K562 (cell line): ENCODE measurements around the gene TMCC2. TPM values are rescaled to one million over a fixed set of nuclear protein-coding genes. Genes with fewer than 3 reads are reported as not detected.

ENCODE experiments used
- BCOR ChIP-seq: fragments of 450-650 bp; IDR thresholded peaks from 2 replicates; pipeline ENCODE4 v1.6.1; 2016
- CHD4 ChIP-seq: fragments of 200-600 bp; sonication (generic); IDR thresholded peaks from 3 replicates; pipeline ENCODE4 v1.6.1; 2012; ENCODE audit warnings: low read depth, mild to moderate bottlenecking, mixed read lengths, low read length, inconsistent platforms; ENCODE audit not compliant: insufficient read depth, insufficient replicate concordance, poor library complexity, severe bottlenecking
- CREM ChIP-seq: IDR thresholded peaks from 2 replicates; pipeline ENCODE4 v1.6.1; 2014; ENCODE audit warnings: antibody characterized with exemption, low read depth
- E2F4 ChIP-seq: sonication (generic); formaldehyde crosslinking; IDR thresholded peaks from 2 replicates; pipeline ENCODE4 v1.8.0; 2022; ENCODE audit warnings: mild to moderate bottlenecking, low read depth, missing genetic modification reagents
- ETV5 ChIP-seq: sonication (generic); formaldehyde crosslinking; IDR thresholded peaks from 2 replicates; pipeline ENCODE4 v1.4.0; 2020; ENCODE audit warnings: low read depth, mild to moderate bottlenecking, missing genetic modification reagents
- FOXA3 ChIP-seq, 2 experiments: fragments of 450-650 bp in 1 of 2; sonication (generic) in 1 of 2; formaldehyde crosslinking; IDR thresholded peaks in 1 of 2; conservative IDR thresholded peaks in 1 of 2; 2 replicates each; pipeline versions ENCODE4 v1.4.0 to v1.8.0; 2020 to 2022; ENCODE audit warnings: mild to moderate bottlenecking in 2 of 2, missing genetic modification reagents in 1 of 2
- MYC ChIP-seq, 2 experiments: fragments of 250-450 bp in 1 of 2; sonication (Bioruptor Pico) in 1 of 2; IDR thresholded peaks; 2 replicates each; pipeline versions ENCODE4 v1.5.1 to v1.6.1; 2012 to 2021; ENCODE audit warnings: low read depth in 2 of 2, borderline replicate concordance in 1 of 2, improper control_type of control experiment in 1 of 2, low read length in 1 of 2, mild to moderate bottlenecking in 1 of 2, moderate library complexity in 1 of 2
- NFIX ChIP-seq: fragments of 250-450 bp; sonication (Bioruptor Pico); IDR thresholded peaks from 2 replicates; pipeline ENCODE4 v1.4.0; 2020; ENCODE audit warnings: low read depth, mild to moderate bottlenecking, moderate library complexity
- NR2C2 ChIP-seq, 2 experiments: fragments of 200-800 bp in 1 of 2; sonication (Bioruptor generic) in 1 of 2; sonication (generic) in 1 of 2; formaldehyde crosslinking in 1 of 2; IDR thresholded peaks; 2 replicates each; pipeline versions ENCODE4 v1.6.1 to v1.8.0; 2016 to 2022; ENCODE audit warnings: mild to moderate bottlenecking in 1 of 2, missing compliant biosample characterization in 1 of 2, missing genetic modification characterization in 1 of 2, missing genetic modification reagents in 1 of 2
- SMAD2 ChIP-seq: fragments of 150-350 bp; IDR thresholded peaks from 2 replicates; pipeline ENCODE4 v1.6.1; 2014; ENCODE audit warnings: low read depth, mild to moderate bottlenecking, low read length
- SRSF9 ChIP-seq: fragments of 200-400 bp; formaldehyde crosslinking; IDR thresholded peaks from 2 replicates; pipeline ENCODE4 v1.6.1; 2017; ENCODE audit warnings: low read depth, low read length, borderline replicate concordance
- TSC22D4 ChIP-seq: fragments of 450-650 bp; IDR thresholded peaks from 2 replicates; pipeline ENCODE4 v1.6.1; 2016; ENCODE audit warnings: missing genetic modification characterization, missing biosample characterization, control low read depth
- UBTF ChIP-seq, 2 experiments: IDR thresholded peaks; 2 replicates each; pipeline ENCODE4 v1.6.1; 2012; ENCODE audit warnings: improper control_type of control experiment in 2 of 2, low read depth in 2 of 2, low read length in 2 of 2, borderline replicate concordance in 1 of 2
- ZNF146 ChIP-seq: IDR thresholded peaks from one replicate; pipeline ENCODE4 v1.6.1; 2018; ENCODE audit warnings: missing compliant biosample characterization; ENCODE audit not compliant: unreplicated experiment
- ZNF431 ChIP-seq: sonication (generic); formaldehyde crosslinking; IDR thresholded peaks from 2 replicates; pipeline ENCODE4 v1.8.0; 2022; ENCODE audit warnings: mild to moderate bottlenecking, missing genetic modification reagents
- polyA plus RNA-seq, 8 experiments: library from polyadenylated mRNA; depleted of rRNA in 4 of 8; stranded (reverse) in 5 of 8; unstranded in 3 of 8; fragments of >200 nt; fragmentation: Nextera tagmentation in 2 of 8; fragmentation: Illumina TruSeq in 1 of 8; extraction: Ambion mirVana in 2 of 8; extraction: Trizol in 1 of 8; gene quantifications; 2 replicates each; pipeline versions ENCODE4 v1.2.1 to v1.2.3, GENCODE V29; 2011 to 2014; ENCODE audit warnings: inconsistent platforms in 1 of 8, missing spikeins in 1 of 8
- total RNA-seq, 7 experiments: library from RNA; depleted of rRNA in 6 of 7; stranded (reverse); fragments of >200 nt in 6 of 7; fragmentation: Illumina TruSeq in 2 of 7; extraction: Trizol in 2 of 7; gene quantifications; 2 replicates each; pipeline versions ENCODE4 v1.2.1 to v1.2.3, GENCODE V29; 2011 to 2021; ENCODE audit warnings: low replicate concordance in 1 of 7
- TF ChIP-seq, protein P1 (sequence below): fragments of 250-450 bp; sonication (Bioruptor Pico); IDR thresholded peaks from 2 replicates; pipeline ENCODE4 v1.4.0; 2020

TMCC2 gene
- total and polyA plus RNA-seq, 9 of the 15 experiments (the other 6 are each of a cell fraction or from before 2014, with no cell fraction given) = 0.06 to 1.8 (median 0.98) TPM

DNA sequence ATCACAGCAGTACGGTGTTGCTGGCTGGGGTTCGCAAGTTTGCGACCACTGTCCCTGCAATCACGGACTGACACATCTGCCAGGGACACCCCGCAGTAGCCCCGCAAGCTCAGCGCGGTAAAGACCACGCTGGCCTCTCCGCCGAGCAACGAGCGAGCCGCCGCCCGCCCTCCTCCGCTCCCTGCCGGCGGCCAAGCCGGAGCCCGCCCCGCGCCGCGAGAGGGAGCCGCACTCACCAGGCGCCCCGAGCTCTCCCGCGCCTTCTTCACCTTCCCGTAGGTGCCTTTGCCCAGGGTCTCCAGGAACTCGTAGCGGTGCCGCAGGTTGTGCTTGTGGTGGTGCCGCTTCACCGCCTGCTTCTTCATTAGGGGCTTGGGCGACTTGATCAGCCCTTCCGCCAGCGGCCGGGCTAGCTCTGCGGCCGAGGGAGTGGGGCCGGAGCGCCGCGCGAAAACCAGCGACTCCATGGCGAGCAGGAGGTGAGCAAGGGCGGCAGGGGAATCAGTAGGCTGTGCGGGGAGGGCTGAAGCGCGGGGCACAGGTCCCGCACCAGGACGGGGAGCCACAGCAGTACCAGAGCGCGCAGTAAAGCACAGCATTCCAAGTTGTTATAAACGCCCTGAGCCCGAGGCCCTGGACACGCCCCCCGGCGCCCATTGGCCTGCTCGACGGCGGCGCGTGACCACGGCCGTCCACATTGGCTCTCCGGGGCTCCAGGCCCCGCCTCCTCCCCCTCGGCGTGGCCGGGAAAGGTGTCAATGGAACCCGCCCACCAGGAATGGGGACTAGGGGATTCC lies 93.6 kb downstream of the TMCC2 start, which contains the start of gene NUAK2 (continued):
- peak; percentile 97 to 99; a peak in 3 of 4 replicates for TF ChIP-seq UBTF (IDR thresholded peaks at IDR 0.05; ENCODE audit: borderline replicate concordance in 1 of 2, low read depth in 2 of 2, low read length in 2 of 2)
- 0 out of 4 replicates have a peak, but pooled peaks of 1 of the 2 experiments have one; percentile 72 for TF ChIP-seq FOXA3 (CRISPR knock-in tag; conservative IDR thresholded peaks at IDR 0.05 in 1 of 2, IDR thresholded peaks at IDR 0.05 in 1 of 2)
- TF ChIP-seq ZNF146 (CRISPR knock-in tag) = no peak
- TF ChIP-seq CREM = 0 out of 2 replicates have a peak, but pooled peaks have one; percentile 23
- TF ChIP-seq MYC (IDR thresholded peaks at IDR 0.05; ENCODE audit: low read depth, low read length) = peak; percentile 46; the same call in 1 of the 2 replicates
- TF ChIP-seq MYC (CRISPR knock-in tag; IDR thresholded peaks at IDR 0.05; ENCODE audit: borderline replicate concordance, low read depth) = no peak; the same call in 1 of the 2 replicates
- no peak for TF ChIP-seq BCOR
- no peak for TF ChIP-seq NFIX (CRISPR knock-in tag)
- no peak for TF ChIP-seq SRSF9
- TF ChIP-seq, protein P1, sequence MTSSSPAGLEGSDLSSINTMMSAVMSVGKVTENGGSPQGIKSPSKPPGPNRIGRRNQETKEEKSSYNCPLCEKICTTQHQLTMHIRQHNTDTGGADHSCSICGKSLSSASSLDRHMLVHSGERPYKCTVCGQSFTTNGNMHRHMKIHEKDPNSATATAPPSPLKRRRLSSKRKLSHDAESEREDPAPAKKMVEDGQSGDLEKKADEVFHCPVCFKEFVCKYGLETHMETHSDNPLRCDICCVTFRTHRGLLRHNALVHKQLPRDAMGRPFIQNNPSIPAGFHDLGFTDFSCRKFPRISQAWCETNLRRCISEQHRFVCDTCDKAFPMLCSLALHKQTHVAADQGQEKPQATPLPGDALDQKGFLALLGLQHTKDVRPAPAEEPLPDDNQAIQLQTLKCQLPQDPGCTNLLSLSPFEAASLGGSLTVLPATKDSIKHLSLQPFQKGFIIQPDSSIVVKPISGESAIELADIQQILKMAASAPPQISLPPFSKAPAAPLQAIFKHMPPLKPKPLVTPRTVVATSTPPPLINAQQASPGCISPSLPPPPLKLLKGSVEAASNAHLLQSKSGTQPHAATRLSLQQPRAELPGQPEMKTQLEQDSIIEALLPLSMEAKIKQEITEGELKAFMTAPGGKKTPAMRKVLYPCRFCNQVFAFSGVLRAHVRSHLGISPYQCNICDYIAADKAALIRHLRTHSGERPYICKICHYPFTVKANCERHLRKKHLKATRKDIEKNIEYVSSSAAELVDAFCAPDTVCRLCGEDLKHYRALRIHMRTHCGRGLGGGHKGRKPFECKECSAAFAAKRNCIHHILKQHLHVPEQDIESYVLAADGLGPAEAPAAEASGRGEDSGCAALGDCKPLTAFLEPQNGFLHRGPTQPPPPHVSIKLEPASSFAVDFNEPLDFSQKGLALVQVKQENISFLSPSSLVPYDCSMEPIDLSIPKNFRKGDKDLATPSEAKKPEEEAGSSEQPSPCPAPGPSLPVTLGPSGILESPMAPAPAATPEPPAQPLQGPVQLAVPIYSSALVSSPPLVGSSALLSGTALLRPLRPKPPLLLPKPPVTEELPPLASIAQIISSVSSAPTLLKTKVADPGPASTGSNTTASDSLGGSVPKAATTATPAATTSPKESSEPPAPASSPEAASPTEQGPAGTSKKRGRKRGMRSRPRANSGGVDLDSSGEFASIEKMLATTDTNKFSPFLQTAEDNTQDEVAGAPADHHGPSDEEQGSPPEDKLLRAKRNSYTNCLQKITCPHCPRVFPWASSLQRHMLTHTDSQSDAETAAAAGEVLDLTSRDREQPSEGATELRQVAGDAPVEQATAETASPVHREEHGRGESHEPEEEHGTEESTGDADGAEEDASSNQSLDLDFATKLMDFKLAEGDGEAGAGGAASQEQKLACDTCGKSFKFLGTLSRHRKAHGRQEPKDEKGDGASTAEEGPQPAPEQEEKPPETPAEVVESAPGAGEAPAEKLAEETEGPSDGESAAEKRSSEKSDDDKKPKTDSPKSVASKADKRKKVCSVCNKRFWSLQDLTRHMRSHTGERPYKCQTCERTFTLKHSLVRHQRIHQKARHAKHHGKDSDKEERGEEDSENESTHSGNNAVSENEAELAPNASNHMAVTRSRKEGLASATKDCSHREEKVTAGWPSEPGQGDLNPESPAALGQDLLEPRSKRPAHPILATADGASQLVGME (CRISPR knock-in tag) = 0 out of 2 replicates have a peak, but pooled peaks have one; percentile 66
- no peak for TF ChIP-seq CHD4
- peak; percentile 77 for TF ChIP-seq E2F4 (CRISPR knock-in tag)
- TF ChIP-seq TSC22D4 (tag) = no peak
- TF ChIP-seq ETV5 = no peak
- TF ChIP-seq SMAD2 = no peak
- TF ChIP-seq ZNF431 (CRISPR knock-in tag) = peak; percentile 95
- peak; percentile 80 for TF ChIP-seq NR2C2 (CRISPR knock-in tag; IDR thresholded peaks at IDR 0.05)
- no peak for TF ChIP-seq NR2C2 (tag; IDR thresholded peaks at IDR 0.05)
